GM18861 (cell line): ENCODE results near the gene CALHM2.

Experiments
- ATAC-seq: cut with Tn5 transposase; IDR thresholded peaks from one replicate; pipeline ENCODE4 v1.9.1; 2021; ENCODE audit not compliant: unreplicated experiment

Gene CALHM2

DNA sequence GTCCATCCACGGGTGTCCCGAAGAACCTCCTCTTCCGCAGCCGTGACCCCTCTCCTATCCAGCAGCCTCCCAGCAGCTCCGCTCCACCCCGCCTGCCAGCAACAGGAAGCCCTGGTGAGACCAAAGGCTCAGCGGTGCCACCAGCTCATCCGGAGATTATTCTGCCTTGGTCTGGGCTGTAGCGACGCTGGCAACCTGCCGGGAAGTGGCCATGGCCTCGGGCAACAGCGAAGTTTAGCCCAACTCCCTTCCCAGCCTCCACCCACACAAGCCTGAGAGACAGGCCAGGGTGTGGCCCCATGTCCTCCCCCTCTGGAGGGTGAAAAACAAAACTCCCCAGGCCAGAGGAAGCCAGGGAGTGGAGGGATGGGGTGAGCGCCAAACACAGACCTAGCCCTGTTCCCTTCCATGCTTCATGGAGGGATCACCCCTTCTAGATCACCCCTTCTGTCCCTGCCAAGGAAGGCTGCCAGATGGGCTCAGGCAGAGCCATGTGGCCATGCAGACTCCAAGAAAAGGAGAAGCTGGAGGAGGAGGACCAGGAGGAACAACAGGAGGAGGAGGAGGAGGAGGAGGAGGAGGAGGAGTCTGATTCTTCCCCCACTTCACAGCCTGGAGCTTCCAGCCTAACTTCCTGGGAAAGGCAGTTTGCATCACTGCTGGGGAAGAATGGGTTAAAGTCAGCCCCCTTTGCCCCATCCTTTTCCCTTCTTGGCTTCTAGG, 918 bp downstream of the CALHM2 start:
- no peak for ATAC-seq

DNA sequence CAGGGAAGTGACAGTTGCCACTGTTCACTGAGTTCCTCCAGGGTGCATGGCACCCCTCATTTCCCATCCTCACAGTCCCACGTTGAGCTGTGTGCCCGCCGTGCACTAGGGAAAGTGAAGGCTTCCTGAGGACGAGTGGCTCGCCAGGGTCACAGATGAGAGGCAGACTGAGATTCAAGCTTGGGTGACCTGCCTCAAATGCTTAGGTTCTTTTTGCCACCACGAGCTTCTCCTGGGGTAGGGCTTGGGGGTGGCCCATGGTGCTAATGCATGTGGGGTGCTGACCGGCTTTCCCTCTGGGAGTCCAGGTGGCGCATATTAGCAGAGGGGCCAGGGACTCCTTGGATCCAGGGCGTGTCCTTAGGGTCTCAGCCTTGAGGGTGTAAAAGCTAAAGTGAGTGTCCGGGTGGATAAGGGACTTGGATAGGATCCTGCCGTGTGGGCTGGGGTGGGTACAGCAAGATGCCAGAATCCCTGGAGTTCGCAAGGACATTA, 1.9 kb downstream of the CALHM2 start:
- no peak for ATAC-seq

DNA sequence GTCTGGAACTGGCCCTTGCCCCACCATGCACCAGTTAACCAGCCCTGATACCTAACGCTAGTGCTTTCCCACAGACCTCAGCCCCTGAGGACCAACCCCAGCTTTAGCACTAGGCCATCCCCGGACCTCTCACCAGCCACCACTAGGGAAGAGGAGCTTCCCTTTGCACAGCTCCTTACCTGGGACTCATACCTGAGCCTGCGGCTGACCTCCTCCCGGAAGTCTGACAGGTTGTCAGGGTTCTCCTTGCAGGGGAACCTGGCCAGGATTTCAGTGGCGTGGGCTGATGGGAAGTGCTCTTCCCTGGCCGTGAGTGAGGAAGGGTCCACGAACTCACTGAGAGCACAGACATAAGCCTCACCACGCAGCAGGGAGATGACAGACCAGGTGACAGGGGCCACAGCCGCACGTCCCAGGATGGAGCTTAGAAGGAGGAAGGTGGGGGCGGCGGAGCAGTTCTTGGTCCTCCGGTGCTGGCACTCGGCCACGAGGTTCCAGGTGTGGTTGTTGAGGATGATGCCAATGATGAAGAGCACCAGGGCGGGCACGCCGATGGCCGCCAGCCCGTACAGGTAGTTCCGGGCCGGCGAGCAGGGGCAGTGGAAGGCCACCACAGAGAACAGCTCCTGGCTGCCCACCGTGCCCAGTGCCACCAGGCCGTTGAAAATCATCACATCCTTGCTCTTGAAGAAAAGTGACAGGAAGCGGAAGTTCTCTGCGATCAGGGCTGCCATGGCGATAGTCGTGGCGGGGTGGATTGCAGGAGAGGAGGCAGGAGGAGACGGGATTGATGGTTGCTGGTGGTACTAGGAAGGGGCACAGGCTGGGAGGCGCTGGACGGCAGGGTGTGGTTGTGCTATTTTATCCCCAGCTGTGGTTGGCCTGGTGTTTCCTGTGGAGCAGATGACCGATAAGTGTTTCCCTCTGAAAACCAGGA, 2.7 kb downstream of the CALHM2 start:
- ATAC-seq, result no peak

DNA sequence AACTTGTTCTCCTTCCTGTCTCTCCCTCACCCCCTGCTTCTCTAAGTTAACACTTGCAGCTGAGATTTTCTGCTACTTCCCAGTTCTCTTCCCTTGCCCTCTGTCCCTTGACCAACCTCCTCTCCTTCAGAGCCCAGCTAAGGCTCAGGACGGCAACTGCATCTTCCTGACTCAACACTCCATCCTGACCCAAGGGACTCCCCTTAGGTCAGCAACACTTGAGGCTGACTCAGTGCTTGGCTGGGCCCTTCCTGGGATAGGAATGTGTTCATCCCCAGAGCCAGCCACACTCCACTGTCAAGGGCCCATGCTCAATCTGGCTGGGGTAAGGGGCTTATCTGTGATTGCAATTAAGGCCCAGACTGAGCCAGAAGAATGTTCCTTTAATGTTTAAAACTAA, 3.4 kb downstream of the CALHM2 start:
- ATAC-seq, result no peak

DNA sequence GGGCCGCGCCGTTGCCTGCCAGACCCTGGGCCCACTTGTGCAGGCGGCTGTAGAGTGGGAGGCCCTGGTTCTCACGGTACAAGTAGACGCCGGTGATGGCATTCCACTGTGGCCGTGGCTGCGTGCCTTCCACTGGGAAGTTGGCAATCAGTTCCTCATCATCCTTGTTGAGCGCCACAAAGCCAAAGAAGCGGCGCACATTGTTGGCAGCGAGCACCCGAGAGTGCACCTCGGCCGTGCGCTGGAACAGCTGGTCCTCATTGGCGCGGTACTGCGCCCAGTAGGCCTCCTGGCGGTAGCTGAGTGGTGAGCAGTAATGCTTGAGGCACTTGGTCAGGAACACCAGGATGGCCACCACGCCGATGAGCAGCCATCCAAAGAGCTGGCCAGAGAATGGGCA, 5.0 kb downstream of the CALHM2 start:
- ATAC-seq, result no peak

DNA sequence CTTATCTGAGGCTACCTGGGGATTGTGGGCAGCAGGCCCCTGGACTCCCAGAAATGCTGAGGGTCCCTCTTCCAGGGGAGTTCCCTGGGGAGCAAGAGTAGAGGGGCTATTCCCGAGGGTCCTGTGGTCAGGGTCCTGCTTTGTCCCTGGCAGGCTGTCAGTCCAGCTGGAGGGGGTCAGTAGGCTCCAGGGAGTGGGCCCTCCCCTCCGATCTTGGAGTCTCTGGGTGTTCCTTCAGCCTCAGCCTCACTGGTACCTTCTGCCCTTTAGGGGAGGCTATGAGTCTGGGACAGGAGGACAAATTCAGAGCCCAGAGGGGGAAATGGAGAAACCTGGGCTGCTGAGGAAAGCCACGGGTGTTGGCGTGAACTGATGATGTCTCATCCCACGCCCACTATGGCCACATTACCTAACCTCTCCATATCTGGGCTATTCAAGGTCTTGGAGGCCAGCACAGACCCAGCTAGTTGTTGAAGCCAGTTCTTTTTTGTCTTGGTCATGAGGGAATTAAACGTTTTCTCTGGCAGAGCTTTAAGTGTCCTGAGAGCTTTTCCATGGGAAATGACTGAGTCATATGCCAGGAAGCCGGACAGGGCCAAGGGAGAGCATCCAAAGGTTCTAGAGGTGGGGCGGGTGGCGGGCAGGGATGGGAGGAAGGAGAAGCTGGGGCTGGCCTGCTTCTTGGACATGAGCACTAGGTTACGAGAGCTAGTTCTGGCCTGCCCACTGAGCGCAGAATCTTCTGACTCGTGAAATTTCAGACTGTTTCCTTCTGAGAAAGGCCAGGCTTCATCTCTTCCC, 6.2 kb downstream of the CALHM2 start:
- ATAC-seq, result no peak

DNA sequence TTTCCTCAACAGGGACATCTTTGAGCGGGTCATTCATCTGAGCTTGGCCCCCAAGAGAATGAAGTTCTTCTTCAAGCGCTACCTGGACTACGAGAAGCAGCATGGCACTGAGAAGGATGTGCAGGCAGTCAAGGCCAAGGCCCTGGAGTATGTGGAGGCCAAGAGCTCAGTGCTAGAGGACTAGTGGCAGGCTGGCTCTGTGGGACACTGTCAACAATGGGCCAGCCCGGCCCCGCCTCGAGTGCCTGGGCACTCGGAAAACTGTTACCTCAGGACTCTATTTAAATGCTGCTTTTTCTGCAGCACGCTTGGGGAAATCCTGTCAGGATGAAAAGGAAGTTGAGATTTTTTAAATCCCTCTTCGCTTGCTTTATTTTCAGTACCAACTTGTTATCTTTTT, 6.8 kb downstream of the CALHM2 start:
- no peak for ATAC-seq

DNA sequence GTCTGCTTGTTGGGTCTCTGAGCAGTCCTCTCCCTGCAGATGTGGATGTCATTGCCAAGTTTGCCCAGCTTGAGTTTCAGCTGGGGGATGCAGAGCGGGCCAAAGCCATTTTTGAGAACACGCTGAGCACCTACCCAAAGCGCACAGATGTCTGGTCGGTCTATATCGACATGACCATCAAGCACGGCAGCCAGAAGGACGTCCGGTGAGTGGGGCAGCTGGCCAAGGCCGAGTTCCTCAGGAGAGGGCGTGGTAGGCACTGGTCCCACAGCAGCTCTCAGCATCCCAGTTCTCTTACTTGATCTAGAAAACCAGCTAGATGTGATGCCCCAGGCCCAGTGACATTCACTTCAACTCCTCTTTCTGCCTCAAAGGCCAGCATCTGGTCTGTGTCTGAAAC, 7.7 kb downstream of the CALHM2 start:
- ATAC-seq, result no peak

DNA sequence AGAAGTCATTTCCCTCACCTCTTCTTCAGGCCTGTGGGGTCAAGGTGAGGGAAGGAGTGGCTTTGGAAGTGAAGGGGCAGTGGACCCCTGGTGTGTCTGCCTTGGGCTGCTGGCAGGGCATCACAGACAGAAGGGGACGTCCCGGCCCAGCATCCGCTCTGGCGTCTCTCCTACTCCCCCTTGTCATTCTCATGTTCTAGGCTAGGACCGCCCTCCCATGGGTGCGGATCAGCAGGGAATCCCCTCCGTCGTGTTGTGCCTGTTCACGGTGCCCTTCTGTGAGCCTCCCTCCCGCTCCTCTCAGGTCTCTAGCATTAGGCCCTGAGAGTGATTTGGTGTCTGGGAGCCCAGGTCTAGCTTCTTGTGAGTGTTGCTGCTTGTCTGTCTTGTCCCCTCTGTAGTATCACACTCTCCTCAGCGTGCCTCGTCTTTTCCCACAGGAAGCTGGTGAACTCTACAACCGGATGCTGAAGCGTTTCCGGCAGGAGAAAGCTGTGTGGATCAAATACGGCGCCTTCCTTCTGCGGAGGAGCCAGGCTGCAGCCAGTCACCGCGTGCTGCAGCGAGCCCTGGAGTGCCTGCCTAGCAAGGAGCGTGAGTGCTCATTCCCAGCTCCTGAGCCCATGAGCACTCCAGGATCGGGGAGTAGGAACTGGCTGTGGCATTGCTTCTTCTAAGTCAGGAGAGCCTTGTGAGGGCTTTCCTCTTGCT, 8.5 kb downstream of the CALHM2 start:
- ATAC-seq, result no peak

DNA sequence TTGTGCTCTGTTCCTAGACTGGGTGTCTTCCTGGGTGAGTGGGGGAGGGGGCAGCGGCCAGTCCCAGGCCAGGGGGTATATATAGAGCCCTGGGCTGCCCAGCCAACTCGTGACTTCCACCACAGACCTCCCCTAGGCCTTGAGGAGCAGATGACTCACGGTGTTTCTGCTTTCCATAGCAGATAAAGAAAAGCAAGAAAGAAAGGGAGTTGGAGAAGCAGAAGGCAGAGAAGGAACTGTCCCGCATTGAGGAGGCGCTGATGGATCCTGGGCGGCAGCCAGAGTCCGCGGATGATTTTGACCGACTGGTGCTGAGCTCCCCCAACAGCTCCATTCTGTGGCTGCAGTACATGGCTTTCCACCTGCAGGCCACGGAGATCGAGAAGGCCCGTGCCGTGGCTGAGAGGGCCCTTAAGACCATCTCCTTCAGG, 10.1 kb downstream of the CALHM2 start:
- ATAC-seq, result no peak

DNA sequence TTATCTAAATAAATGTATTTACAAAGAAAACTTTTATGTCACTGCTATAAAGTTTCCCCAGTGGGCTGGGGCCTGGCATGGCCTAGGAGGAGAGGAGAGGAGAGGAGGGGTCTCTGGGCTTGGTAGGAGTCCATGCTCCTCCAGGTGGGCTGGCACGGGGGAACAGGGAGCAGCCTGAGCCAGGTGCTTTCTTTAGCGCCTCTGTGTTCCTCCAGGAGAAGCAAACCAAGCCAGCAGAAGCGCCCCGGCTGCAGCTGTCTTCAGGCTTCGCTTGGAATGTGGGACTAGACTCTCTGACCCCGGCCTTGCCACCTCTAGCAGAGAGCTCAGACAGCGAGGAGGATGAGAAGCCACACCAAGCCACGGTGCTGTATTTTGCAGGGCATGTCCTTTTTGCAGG, 10.6 kb downstream of the CALHM2 start:
- ATAC-seq, result no peak

DNA sequence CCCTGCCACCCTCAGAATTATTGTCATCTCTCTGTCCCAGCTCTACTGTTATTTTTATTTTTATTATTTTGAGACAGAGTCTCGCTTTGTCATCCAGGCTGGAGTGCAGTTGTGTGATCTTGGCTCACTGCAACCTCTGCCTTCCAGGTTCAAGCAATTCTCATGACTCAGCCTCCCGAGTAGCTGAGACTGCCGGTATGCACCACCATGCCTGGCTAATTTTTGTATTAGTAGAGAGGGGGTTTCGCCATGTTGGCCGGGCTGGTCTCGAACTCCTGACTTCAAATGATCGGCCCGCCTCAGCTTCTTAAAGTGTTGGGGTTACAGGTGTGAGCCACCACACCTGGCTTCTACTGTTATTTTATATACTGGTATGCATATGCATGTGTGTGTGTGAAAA, 11.0 kb downstream of the CALHM2 start:
- ATAC-seq, result no peak

DNA sequence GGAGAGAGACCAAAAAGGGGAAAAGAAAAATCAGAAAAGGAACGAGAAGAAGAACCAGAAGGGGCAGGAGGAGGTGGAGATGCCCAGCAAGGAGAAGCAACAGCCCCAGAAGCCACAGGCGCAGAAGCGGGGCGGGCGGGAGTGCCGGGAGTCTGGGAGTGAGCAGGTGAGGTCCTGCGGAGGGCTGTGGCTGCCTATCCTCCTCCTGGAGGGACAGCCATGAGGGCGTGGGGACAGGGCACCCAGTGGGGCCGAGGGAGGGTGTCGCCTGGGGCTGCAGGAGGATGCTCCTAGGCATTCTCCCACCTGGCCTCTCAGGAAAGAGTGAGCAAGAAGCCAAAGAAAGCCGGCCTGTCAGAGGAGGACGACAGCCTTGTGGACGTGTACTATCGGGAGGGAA, 11.8 kb downstream of the CALHM2 start:
- ATAC-seq, result no peak

DNA sequence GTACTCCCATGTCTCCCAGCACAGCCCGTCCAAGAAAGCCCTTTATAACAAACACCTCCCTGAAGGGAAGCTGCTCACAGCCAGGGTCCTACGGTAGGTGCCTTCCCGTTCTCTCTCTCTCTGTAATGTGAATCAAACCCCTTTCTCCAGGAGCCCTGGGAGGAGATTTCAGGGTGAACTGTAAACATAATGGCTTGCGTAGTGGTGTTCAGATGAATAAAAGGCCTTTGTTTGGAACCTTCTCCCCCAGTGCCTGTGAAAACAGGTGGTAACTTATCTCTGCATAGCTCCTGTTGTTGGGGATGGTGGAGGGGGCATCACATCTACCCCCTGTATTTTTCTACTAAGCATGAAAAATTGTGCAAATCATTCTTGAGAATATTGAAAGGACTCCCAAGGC, 12.4 kb downstream of the CALHM2 start:
- ATAC-seq, result no peak

DNA sequence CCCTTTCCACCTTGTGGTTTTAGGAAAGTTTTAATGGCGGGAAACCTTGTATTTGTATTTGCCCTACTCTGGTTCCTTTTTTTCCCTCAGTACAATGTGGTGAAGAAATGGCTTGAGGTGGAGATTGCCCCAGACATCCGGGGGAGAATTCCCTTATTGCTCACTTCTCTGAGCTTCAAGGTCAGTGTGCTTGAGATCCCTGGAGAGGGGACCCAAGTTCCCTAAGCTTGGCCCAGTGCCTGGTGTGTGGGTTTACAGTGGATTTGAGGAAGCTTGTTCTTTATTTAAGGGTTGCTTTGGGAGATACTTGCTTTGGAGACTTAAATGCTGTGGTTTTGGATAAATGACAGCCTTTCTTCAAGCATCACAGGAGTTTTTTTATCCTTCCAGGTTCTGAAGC, 18.3 kb downstream of the CALHM2 start:
- no peak for ATAC-seq

DNA sequence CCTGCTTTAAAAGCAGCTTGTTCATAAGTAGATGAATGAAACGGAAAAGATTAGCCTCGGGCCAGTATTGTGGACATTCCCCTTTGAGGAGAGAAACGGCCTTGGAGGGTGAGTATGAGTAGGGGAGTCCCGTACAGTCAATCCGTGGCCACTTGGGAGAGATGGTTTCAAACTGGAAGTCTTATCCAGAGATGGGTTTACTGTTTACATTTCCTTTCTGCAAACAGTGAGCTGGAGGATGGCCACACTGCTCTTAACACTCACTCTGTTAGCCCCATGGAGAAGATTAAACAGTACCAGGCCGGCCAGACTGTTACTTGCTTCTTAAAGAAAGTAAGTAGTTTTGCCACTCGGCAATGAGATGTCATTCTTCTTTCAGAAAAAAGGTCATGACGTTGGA, 20.3 kb downstream of the CALHM2 start:
- no peak for ATAC-seq

DNA sequence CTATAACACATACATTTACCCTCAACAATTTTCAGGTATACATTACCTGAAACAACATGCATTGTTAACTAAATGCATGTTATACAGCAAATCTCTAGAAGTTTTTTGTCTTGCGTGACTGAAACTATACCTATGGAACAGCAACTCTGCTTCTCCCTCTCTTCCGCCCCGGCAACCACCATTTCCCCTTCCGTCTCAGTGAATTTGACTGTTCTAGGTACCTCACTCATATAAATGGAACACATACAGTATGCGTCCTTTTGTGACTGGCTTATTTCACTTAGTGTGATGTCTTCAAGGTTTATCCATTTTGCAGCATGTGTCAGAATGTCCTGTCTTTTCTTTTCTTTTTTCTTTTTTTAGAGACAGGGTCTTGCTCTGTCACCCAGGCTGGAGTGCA, 22.5 kb downstream of the CALHM2 start:
- no peak for ATAC-seq

DNA sequence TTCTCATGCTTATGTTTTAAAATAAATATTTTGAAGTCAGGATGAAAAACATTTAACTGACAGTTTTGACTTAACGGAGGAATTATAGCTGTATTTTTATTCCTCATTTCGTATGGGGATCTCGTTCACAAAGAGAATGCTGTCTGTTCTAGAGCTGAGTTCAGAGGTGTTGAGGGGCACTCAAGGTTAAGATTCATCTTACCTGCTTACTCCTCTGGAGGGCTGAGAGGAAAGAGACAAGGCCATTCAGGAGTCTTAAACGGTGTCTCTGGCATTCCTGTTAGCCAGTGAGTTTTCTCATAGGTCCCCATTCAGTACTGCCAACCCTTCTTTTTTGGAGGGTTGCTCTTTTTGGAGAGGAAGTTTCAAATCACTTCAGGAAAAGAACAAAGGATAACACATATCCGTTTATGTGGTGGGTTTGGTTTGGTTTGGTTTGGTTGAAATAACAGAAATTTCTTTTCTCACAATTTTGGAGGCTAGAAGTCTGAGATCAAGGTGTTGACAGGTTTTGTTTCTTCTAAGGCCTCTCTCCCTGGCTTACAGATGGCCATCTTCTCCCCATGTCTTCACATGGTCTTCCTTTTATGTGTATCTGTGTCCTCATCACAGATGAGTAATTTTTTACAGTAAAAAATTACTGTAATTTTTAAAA, 23.1 kb downstream of the CALHM2 start:
- ATAC-seq, result no peak

DNA sequence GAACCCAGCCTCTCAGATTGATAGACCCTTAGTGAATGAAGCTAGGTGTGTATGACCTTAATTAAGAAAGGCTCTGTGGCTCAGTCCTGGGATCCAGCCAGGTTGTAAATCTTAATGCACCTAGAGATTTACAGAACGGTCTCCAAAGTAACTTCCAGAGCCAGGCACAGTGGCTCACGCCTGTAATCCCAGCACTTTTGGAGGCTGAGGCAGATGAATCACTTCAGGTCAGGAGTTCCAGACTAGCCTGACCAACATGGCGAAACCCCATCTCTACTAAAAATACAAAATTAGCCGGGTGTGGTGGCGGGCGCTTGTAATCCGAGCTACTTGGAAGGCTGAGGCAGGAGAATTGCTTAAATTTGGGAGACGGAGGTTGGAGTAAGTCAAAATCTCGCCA, 24.3 kb downstream of the CALHM2 start:
- ATAC-seq, result no peak

DNA sequence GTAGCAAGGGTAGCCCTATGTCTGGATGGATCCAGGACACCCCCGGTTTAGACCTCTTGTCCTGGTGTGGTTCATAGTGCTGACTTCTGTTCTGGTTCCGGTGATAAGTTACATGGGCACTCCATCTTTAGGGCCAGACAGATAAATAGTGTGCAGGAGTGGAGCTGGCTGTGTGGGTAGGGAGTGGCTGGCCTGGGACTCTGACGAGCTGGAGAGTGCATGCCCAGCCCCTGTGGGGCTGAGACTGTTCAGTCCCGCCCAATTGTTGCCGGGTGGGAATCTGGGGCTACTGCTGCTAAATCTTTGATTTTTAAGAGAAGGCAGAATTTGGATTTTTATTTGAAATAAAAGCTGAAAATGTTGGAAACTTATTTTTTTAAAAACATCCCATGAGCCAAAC, 28.4 kb downstream of the CALHM2 start:
- ATAC-seq, result no peak
